ENCODE results near the gene BTN1A1.
"Not testable (repeated sequence)": the region's sequence is repeated elsewhere in the genome, so short reads cannot be mapped to it uniquely, and the experiment has no call there.

BTN1A1 gene

DNA sequence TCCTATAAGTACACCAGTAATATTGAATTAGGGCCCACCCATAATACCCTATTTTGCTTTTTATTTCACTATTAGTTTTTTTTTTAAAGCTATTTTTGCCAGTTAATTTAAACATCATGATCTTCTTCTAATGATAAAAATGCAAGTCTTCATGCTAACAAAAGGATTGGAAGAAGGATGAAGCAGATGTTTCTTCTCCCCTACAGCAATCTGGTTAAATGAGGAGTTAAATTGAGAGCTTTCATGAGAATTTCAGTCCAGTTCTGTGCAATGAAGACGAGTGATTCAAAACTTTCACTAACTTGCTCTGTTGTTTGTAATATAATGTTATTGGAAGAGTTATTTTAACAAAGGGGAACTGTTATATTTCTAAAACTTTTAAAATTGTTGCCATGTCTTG, 41.5 kb downstream of the BTN1A1 start:
- TF ChIP-seq, protein P1, sequence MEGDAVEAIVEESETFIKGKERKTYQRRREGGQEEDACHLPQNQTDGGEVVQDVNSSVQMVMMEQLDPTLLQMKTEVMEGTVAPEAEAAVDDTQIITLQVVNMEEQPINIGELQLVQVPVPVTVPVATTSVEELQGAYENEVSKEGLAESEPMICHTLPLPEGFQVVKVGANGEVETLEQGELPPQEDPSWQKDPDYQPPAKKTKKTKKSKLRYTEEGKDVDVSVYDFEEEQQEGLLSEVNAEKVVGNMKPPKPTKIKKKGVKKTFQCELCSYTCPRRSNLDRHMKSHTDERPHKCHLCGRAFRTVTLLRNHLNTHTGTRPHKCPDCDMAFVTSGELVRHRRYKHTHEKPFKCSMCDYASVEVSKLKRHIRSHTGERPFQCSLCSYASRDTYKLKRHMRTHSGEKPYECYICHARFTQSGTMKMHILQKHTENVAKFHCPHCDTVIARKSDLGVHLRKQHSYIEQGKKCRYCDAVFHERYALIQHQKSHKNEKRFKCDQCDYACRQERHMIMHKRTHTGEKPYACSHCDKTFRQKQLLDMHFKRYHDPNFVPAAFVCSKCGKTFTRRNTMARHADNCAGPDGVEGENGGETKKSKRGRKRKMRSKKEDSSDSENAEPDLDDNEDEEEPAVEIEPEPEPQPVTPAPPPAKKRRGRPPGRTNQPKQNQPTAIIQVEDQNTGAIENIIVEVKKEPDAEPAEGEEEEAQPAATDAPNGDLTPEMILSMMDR (IDR thresholded peaks at IDR 0.05): no peak
- TF ChIP-seq ZFX (IDR thresholded peaks at IDR 0.05; ENCODE audit: borderline replicate concordance): no peak
- no peak overlapping the region for H3K27ac ChIP-seq

DNA sequence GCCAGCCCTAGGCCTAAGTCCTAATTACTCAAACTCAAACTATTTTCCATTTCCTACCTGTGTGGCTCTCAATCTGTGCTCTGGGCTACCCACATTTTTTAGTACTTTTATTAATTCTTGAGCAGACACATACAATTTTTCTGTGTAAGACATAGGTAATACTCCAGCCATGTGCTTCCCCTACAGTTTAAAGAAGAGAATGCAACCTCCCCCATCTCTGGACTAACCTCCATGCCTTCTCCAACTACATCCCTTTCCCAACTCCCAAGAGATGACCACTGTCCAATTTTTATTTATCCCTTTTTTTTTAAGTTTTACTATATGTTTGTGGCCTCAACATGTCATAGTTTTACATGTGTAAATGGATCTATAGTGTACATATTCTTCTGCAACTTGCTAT, 43.9 kb downstream of the BTN1A1 start:
- H3K27ac ChIP-seq: peak overlapping the region; percentile 45
- no peak for TF ChIP-seq ZFX (IDR thresholded peaks at IDR 0.05; ENCODE audit: borderline replicate concordance)
- TF ChIP-seq, protein P1 (IDR thresholded peaks at IDR 0.05): peak; percentile 46

DNA sequence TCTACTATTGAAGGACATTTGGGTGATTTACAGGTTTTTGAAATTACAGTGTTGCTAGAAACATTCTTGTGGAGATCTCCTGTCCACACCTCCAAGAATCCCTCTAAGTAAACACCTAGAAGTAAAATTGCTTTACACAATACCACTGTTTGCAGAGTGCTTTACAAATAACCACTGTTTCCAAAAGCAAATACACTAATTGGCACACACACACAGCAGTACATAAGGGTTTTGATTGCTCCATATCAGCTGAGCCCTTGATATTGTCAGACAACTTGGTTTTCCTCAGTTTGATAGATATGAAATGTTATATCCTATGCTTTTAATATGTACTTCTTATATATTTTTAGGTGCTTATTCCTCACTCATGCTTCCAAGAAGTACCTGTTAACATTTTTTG, 44.4 kb downstream of the BTN1A1 start:
- peak overlapping the region; percentile 45 for H3K27ac ChIP-seq
- no peak for TF ChIP-seq ZFX (IDR thresholded peaks at IDR 0.05; ENCODE audit: borderline replicate concordance)
- TF ChIP-seq, protein P1 (IDR thresholded peaks at IDR 0.05): no peak

DNA sequence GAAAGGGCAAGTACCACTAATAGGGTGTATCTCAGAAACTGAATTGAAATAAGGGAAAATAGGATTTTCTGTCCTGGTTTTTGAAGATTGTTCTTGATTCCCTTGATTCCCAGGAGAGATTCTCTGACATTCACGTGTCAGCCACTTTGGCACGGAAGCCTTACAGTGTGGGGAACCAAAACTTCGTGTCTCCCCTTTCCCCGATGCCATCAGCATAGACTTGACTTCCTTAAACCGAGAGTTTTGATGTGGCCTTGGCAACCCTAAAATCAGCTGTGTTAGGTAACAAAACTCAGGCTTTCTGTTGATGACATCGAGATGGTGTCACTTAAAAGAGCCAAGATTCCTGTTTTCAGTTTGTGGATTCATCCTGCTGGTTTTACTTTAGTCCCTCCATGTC, 45.5 kb downstream of the BTN1A1 start:
- no peak for TF ChIP-seq ZFX (IDR thresholded peaks at IDR 0.05; ENCODE audit: borderline replicate concordance)
- TF ChIP-seq, protein P1 (IDR thresholded peaks at IDR 0.05): no peak
- H3K27ac ChIP-seq: no peak overlapping the region

DNA sequence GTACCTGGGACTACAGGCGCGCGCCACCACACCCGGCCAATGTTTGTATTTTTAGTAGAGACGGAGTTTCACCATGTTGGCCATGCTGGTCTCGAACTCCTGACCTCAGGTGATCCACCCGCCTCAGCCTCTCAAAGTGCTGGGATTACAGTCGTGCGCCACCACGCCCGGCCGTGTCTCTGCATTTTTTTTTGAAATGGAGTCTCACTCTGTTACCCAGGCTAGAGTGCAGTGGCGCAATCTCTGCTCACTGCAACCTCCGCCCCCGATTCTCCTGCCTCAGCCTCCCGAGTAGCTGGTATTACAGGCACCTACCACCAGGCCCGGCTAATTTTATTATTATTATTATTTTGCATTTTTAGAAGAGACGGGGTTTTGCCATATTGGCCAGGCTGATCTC, 47.3 kb downstream of the BTN1A1 start:
- not testable (repeated sequence) for H3K27ac ChIP-seq

DNA sequence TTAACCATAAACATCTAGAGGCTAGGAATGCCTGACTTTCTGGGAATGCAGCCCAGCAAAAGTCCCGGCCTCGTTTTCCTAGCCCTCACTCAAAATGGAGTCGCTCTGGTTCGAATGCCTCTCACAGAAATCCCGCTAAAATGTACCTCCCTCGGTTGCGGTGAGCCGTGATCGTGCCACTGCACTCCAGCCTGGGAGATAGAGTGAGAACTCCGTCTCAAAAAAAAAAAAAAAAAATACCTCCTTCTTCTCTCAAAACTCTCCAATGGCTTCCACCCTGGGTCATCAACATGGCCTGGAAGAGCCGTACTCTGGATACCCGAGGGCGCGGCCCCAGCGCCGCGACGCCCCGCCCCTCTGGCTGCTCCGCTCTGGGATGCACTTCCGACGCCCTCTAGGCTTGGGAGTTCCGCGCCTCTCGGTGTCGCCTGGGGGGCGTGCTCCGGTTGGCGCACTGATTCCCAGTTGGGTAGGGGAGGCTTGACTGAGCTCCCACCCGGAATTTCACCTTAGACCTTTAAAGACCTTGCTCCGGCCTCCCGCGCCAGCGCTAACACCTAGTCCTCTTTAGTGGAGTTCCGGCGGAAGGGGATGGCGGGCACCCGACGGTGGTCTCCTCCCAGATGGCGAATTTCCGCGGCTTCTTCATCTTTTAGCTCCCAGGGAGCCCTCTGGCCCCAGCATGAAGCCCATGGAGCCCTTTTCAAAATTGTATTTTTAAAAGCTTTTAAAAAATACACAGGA, 50.3 kb downstream of the BTN1A1 start:
- no peak overlapping the region for H3K27ac ChIP-seq
- TF ChIP-seq ZFX (IDR thresholded peaks at IDR 0.05; ENCODE audit: borderline replicate concordance): no peak
- TF ChIP-seq, protein P1 (IDR thresholded peaks at IDR 0.05): no peak

DNA sequence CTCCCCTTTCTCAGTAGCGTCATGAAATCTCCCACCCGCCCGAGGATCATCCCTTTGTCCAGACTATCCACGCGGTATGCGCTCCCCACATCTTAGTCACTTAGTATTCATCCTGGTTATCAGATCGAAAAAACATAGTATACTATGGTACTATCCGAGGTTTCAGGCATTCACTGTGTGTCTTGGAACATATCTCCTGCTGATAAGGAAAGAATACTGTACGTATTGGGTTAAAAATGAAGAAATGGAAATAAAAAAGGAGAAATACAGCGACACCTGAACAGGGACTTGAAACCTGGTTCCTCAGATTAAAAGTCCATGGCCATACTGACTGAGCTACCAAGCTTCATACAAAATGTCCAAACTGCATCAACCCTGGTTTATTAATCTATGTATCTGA, 52.1 kb downstream of the BTN1A1 start:
- no peak overlapping the region for H3K27ac ChIP-seq
- TF ChIP-seq, protein P1 (IDR thresholded peaks at IDR 0.05): no peak
- TF ChIP-seq ZFX (IDR thresholded peaks at IDR 0.05; ENCODE audit: borderline replicate concordance): no peak

All from 22Rv1 (cell line).